Keratinocyte (primary cell): ENCODE measurements around the gene HCN2. TPM values are rescaled to one million over a fixed set of nuclear protein-coding genes. Genes with fewer than 3 reads are reported as not detected.
A peak's percentile ranks its signal among the peaks of the same experiment; 100 is the strongest.

Source experiments
- DNase-seq: peaks from one replicate; pipeline ENCODE4 v3.0.0-alpha.2; 2011; ENCODE audit warnings: low read depth, missing footprints, low spot score
- FAIRE-seq: peaks from 2 replicates; lab custom pipeline; 2011; peaks lifted over from hg19 to GRCh38; lab: Jason Lieb, UNC
- H2AFZ ChIP-seq: 2 replicates; pipeline ENCODE4 v1.6.0; 2012; ENCODE audit warnings: low read length, control low read depth, inconsistent platforms; ENCODE audit not compliant: control insufficient read depth
- H3K27ac ChIP-seq: 2 replicates; pipeline ENCODE4 v1.5.1; 2011; ENCODE audit warnings: low read length; ENCODE audit not compliant: control insufficient read depth, insufficient read depth
- H3K27me3 ChIP-seq: 3 replicates; pipeline ENCODE4 v1.6.0; 2011; ENCODE audit warnings: low read length; ENCODE audit not compliant: control insufficient read depth, insufficient read depth; ENCODE audit errors: extremely low read depth
- H3K36me3 ChIP-seq, 2 experiments: 2 replicates in 1 of 2; 3 replicates in 1 of 2; pipeline ENCODE4 v1.5.1; 2011; ENCODE audit warnings: low read length in 2 of 2, mild to moderate bottlenecking in 1 of 2; ENCODE audit not compliant: control insufficient read depth in 2 of 2, insufficient read depth in 2 of 2; ENCODE audit errors: extremely low read depth in 1 of 2
- H3K4me1 ChIP-seq: 3 replicates; pipeline ENCODE4 v1.5.1; 2011; ENCODE audit warnings: low read length; ENCODE audit not compliant: control insufficient read depth, insufficient read depth; ENCODE audit errors: extremely low read depth
- H3K4me2 ChIP-seq: 3 replicates; pipeline ENCODE4 v1.6.0; 2011; ENCODE audit warnings: low read depth, low read length; ENCODE audit not compliant: control insufficient read depth, insufficient read depth; ENCODE audit errors: extremely low read depth
- H3K4me3 ChIP-seq, 3 experiments: fragments of 200-600 bp in 1 of 3; sonication (generic) in 1 of 3; 2 replicates in 2 of 3; 3 replicates in 1 of 3; pipeline ENCODE4 v1.5.1; 2011 to 2016; ENCODE audit warnings: low read length in 3 of 3, mild to moderate bottlenecking in 3 of 3, control low read depth in 2 of 3, inconsistent platforms in 1 of 3, low read depth in 1 of 3, mixed read lengths in 1 of 3, mixed run types in 1 of 3, moderate library complexity in 1 of 3; ENCODE audit not compliant: control insufficient read depth in 2 of 3, insufficient read depth in 2 of 3; ENCODE audit errors: extremely low read depth in 1 of 3
- H3K79me2 ChIP-seq: 2 replicates; pipeline ENCODE4 v1.6.0; 2012; ENCODE audit warnings: low read length; ENCODE audit not compliant: control insufficient read depth, insufficient read depth
- H3K9ac ChIP-seq: 3 replicates; pipeline ENCODE4 v1.6.0; 2011; ENCODE audit warnings: low read length; ENCODE audit not compliant: control insufficient read depth, insufficient read depth; ENCODE audit errors: extremely low read depth
- H3K9me1 ChIP-seq: 3 replicates; pipeline ENCODE4 v1.6.0; 2011; ENCODE audit warnings: low read length; ENCODE audit not compliant: control insufficient read depth, insufficient read depth; ENCODE audit errors: extremely low read depth
- H3K9me3 ChIP-seq: 2 replicates; pipeline ENCODE4 v1.5.1; 2012; ENCODE audit warnings: low read depth, low read length; ENCODE audit not compliant: control insufficient read depth
- H4K20me1 ChIP-seq: 3 replicates; pipeline ENCODE4 v1.6.0; 2011; ENCODE audit warnings: low read length; ENCODE audit not compliant: control insufficient read depth, insufficient read depth; ENCODE audit errors: extremely low read depth
- CTCF ChIP-seq, 3 experiments: IDR thresholded peaks in 1 of 3; conservative IDR thresholded peaks in 1 of 3; optimal IDR thresholded peaks in 1 of 3; 2 replicates in 2 of 3; 3 replicates in 1 of 3; pipeline versions ENCODE3 to v1.5.1; 2011; ENCODE audit warnings: low read length in 3 of 3, mild to moderate bottlenecking in 3 of 3, moderate library complexity in 2 of 3, control low read depth in 1 of 3, inconsistent platforms in 1 of 3; ENCODE audit not compliant: insufficient read depth in 2 of 3; ENCODE audit errors: extremely low read depth in 1 of 3
- EZH2 ChIP-seq: IDR thresholded peaks from one replicate; pipeline ENCODE4 v1.6.1; 2012; ENCODE audit warnings: inconsistent platforms, mild to moderate bottlenecking, low read length, moderate library complexity
- dilution Hi-C: fragments of 300-500 bp; cut with MboI; formaldehyde crosslinking; loops from one replicate; pipeline ENCODE4 v1.7.0; 2020; ENCODE audit warnings: low sequenced_read_pairs; ENCODE audit not compliant: extremely low pct_ligation_motif_present
- polyA plus RNA-seq, 5 experiments: library from polyadenylated mRNA; depleted of rRNA in 3 of 5; stranded (reverse) in 3 of 5; stranded (forward) in 1 of 5; unstranded in 1 of 5; fragments of >200 nt; gene quantifications; 1 replicate in 1 of 5; 2 replicates in 3 of 5; 3 replicates in 1 of 5; pipeline versions ENCODE4 v1.2.1 to v1.2.3, GENCODE V29; 2011 to 2012; ENCODE audit warnings: missing spikeins in 2 of 5, low read depth in 1 of 5, low replicate concordance in 1 of 5

The HCN2 gene
- polyA plus RNA-seq, 1 donor (not counting 4 experiments of a cell fraction or from before 2014, with no cell fraction given) = 0.13 TPM

GRCh38 chr19:547836-548720 lies 41.6 kb upstream of the HCN2 start:
- FAIRE-seq = no peak

GRCh38 chr19:548886-549830 lies 40.5 kb upstream of the HCN2 start:
- Histone ChIP-seq H3K79me2 (no peaks in the 10 kb centered on the region), H3K4me2 (no peak overlapping the region), H3K9me3 (no peaks in the 10 kb centered on the region), H3K9ac (no peak overlapping the region), H3K27ac (no peak overlapping the region), H3K4me1 (no peaks in the 10 kb centered on the region), H3K27me3 (no peaks in the 10 kb centered on the region), H3K9me1 (no peaks in the 10 kb centered on the region), H3K36me3 (no peaks in the 10 kb centered on the region), H4K20me1 (no peaks in the 10 kb centered on the region), H2AFZ (no peak overlapping the region), H3K4me3 (no peak overlapping the region)
- dilution Hi-C loops = no loop called here
- FAIRE-seq (no peak), DNase-seq (no peak)
- TF ChIP-seq EZH2 (no peak), CTCF (optimal IDR thresholded peaks at IDR 0.05 in 1 of 3, IDR thresholded peaks at IDR 0.05 in 1 of 3, conservative IDR thresholded peaks at IDR 0.05 in 1 of 3; ENCODE audit: extremely low read depth in 1 of 3, insufficient read depth in 2 of 3, low read length in 3 of 3) (no peak)

More at GRCh38 chr19:547836-548720, 41.6 kb upstream of the HCN2 start:
- dilution Hi-C loops = no loop called here
- no peak overlapping the region for H3K27ac ChIP-seq
- no peaks in the 10 kb centered on the region for H3K9me3 ChIP-seq
- no peaks in the 10 kb centered on the region for H4K20me1 ChIP-seq
- no peak for DNase-seq
- H3K27me3 ChIP-seq = no peaks in the 10 kb centered on the region
- H3K4me1 ChIP-seq = no peaks in the 10 kb centered on the region
- no peak overlapping the region for H3K4me2 ChIP-seq
- no peaks in the 10 kb centered on the region for H3K9me1 ChIP-seq
- no peak overlapping the region for H2AFZ ChIP-seq
- TF ChIP-seq CTCF (optimal IDR thresholded peaks at IDR 0.05 in 1 of 3, IDR thresholded peaks at IDR 0.05 in 1 of 3, conservative IDR thresholded peaks at IDR 0.05 in 1 of 3; ENCODE audit: extremely low read depth in 1 of 3, insufficient read depth in 2 of 3, low read length in 3 of 3) (peak in 2 of 3 experiments; percentile 2 to 8), EZH2 (no peak)
- no peaks in the 10 kb centered on the region for H3K36me3 ChIP-seq
- no peak overlapping the region for H3K4me3 ChIP-seq
- H3K79me2 ChIP-seq = no peaks in the 10 kb centered on the region
- H3K9ac ChIP-seq = no peak overlapping the region
